GM23338 (cell line): ENCODE data around the gene GRHPR. TPM values are rescaled to one million over a fixed set of nuclear protein-coding genes. Genes with fewer than 3 reads are reported as not detected.

Experiments
- ATAC-seq: fragments of 200-7000 bp; cut with Tn5 transposase; 3 replicates; pipeline ENCODE4 v1.9.1; 2020
- DNase-seq: peaks from one replicate; pipeline ENCODE4 v3.0.0-alpha.2; 2015; ENCODE audit warnings: low spot score
- H2AFZ ChIP-seq: fragments of 200-600 bp; sonication (generic); 2 replicates; pipeline ENCODE4 v1.8.0; 2016; ENCODE audit warnings: antibody characterized with exemption, mild to moderate bottlenecking, moderate library complexity
- H3F3A ChIP-seq: fragments of 200-600 bp; sonication (generic); replicated peaks from 2 replicates; pipeline ENCODE4 v1.8.0; 2017; ENCODE audit warnings: antibody characterized with exemption, mixed run types, low read depth
- H3K27ac ChIP-seq: fragments of 200-600 bp; sonication (generic); 2 replicates; pipeline ENCODE4 v1.6.1; 2016; ENCODE audit warnings: low read depth
- H3K27me3 ChIP-seq: fragments of 200-600 bp; sonication (generic); 2 replicates; pipeline ENCODE4 v1.8.0; 2016; ENCODE audit warnings: mild to moderate bottlenecking, mixed run types, moderate library complexity; ENCODE audit not compliant: insufficient read depth
- H3K36me3 ChIP-seq: fragments of 200-600 bp; sonication (generic); 2 replicates; pipeline ENCODE4 v1.8.0; 2016; ENCODE audit warnings: mild to moderate bottlenecking; ENCODE audit not compliant: insufficient read depth
- H3K4me1 ChIP-seq: fragments of 200-600 bp; sonication (generic); 2 replicates; pipeline ENCODE4 v1.8.0; 2016; ENCODE audit warnings: mild to moderate bottlenecking, moderate library complexity; ENCODE audit not compliant: insufficient read depth
- H3K4me2 ChIP-seq: fragments of 200-600 bp; sonication (generic); 2 replicates; pipeline ENCODE4 v1.7.1; 2017; ENCODE audit warnings: mixed run types
- H3K4me3 ChIP-seq: fragments of 200-600 bp; sonication (generic); 2 replicates; pipeline ENCODE4 v1.6.1; 2016; ENCODE audit warnings: mixed run types
- H3K79me2 ChIP-seq: fragments of 200-600 bp; sonication (generic); replicated peaks from 2 replicates; pipeline ENCODE4 v1.8.0; 2017; ENCODE audit warnings: mild to moderate bottlenecking; ENCODE audit not compliant: insufficient read depth
- H3K9me2 ChIP-seq: fragments of 200-600 bp; sonication (generic); 2 replicates; pipeline ENCODE4 v1.8.0; 2017; ENCODE audit not compliant: insufficient read depth
- H4K20me1 ChIP-seq: fragments of 200-600 bp; sonication (generic); replicated peaks from 2 replicates; pipeline ENCODE4 v1.8.0; 2017; ENCODE audit warnings: mild to moderate bottlenecking; ENCODE audit not compliant: insufficient read depth
- H3K27ac Mint-ChIP-seq: 2 replicates; pipeline ENCODE4 v1.8.0; 2020; ENCODE audit warnings: inconsistent platforms, mild to moderate bottlenecking, moderate library complexity, mixed read lengths
- H3K27me3 Mint-ChIP-seq: 3 replicates; pipeline ENCODE4 v1.8.0; 2022; ENCODE audit warnings: low read depth, mild to moderate bottlenecking, moderate library complexity, mixed read lengths, inconsistent platforms; ENCODE audit not compliant: insufficient read depth, poor library complexity
- H3K36me3 Mint-ChIP-seq: 3 replicates; pipeline ENCODE4 v1.8.0; 2021; ENCODE audit warnings: low read depth, mild to moderate bottlenecking, inconsistent platforms, moderate library complexity, mixed read lengths
- H3K4me1 Mint-ChIP-seq: 3 replicates; pipeline ENCODE4 v1.8.0; 2020; ENCODE audit warnings: mild to moderate bottlenecking, inconsistent platforms, mixed read lengths
- H3K4me3 Mint-ChIP-seq: 3 replicates; pipeline ENCODE4 v1.8.0; 2021; ENCODE audit warnings: moderate library complexity, mild to moderate bottlenecking, inconsistent platforms, mixed read lengths
- H3K9me3 Mint-ChIP-seq: 3 replicates; pipeline ENCODE4 v1.8.0; 2020; ENCODE audit warnings: moderate library complexity, mild to moderate bottlenecking, inconsistent platforms, mixed read lengths
- CREB1 ChIP-seq: fragments of 250-450 bp; sonication (Bioruptor Pico); IDR thresholded peaks from 2 replicates; pipeline ENCODE4 v1.5.0; 2020; ENCODE audit warnings: low read depth, mild to moderate bottlenecking, moderate library complexity
- ETS1 ChIP-seq: IDR thresholded peaks from 2 replicates; pipeline ENCODE4 v1.6.1; 2016; ENCODE audit warnings: antibody characterized with exemption
- EZH2 ChIP-seq: fragments of 200-600 bp; sonication (generic); IDR thresholded peaks from one replicate; pipeline ENCODE4 v1.8.0; 2017; ENCODE audit warnings: antibody characterized with exemption, mild to moderate bottlenecking, low read depth; ENCODE audit not compliant: unreplicated experiment
- EZH2phosphoT487 ChIP-seq: fragments of 200-600 bp; sonication (generic); IDR thresholded peaks from one replicate; pipeline ENCODE4 v1.8.1; 2018; ENCODE audit warnings: antibody characterized with exemption; ENCODE audit not compliant: unreplicated experiment
- JUNB ChIP-seq: IDR thresholded peaks from one replicate; pipeline ENCODE4 v1.6.1; 2016; ENCODE audit warnings: antibody characterized with exemption; ENCODE audit not compliant: unreplicated experiment
- NANOG ChIP-seq: IDR thresholded peaks from 2 replicates; pipeline ENCODE4 v1.6.1; 2016; ENCODE audit warnings: antibody characterized with exemption, borderline replicate concordance
- POLR2AphosphoS5 ChIP-seq: IDR thresholded peaks from 2 replicates; pipeline ENCODE4 v1.6.1; 2016; ENCODE audit warnings: antibody characterized with exemption, low read depth
- REST ChIP-seq: IDR thresholded peaks from one replicate; pipeline ENCODE4 v1.6.1; 2018; ENCODE audit warnings: antibody characterized with exemption; ENCODE audit not compliant: unreplicated experiment
- STAT1 ChIP-seq: IDR thresholded peaks from one replicate; pipeline ENCODE4 v1.6.1; 2016; ENCODE audit warnings: antibody characterized with exemption; ENCODE audit not compliant: unreplicated experiment
- ZNF114 ChIP-seq: fragments of 250-450 bp; sonication (Bioruptor Pico); IDR thresholded peaks from 2 replicates; pipeline ENCODE4 v1.5.0; 2020; ENCODE audit warnings: mild to moderate bottlenecking, moderate library complexity
- ZNF331 ChIP-seq: fragments of 250-450 bp; sonication (Bioruptor Pico); IDR thresholded peaks from 2 replicates; pipeline ENCODE4 v1.5.0; 2020; ENCODE audit warnings: low read depth, mild to moderate bottlenecking, moderate library complexity
- ZNF462 ChIP-seq: fragments of 250-450 bp; sonication (Bioruptor Pico); IDR thresholded peaks from 2 replicates; pipeline ENCODE4 v1.5.0; 2020; ENCODE audit warnings: mild to moderate bottlenecking, moderate library complexity
- polyA plus RNA-seq: library from polyadenylated mRNA; unstranded; fragments of >200 nt; fragmentation: Nextera tagmentation; extraction: Ambion mirVana; gene quantifications from 2 replicates; pipeline ENCODE4 v1.2.1, GENCODE V29; 2016
- total RNA-seq: library from RNA; depleted of rRNA; stranded (reverse); fragments of >200 nt; shearing (Covaris generic); gene quantifications from 2 replicates; pipeline ENCODE4 v1.2.3, GENCODE V29; 2014
- TF ChIP-seq, protein P1 (sequence below), 2 experiments: fragments of 200-600 bp in 1 of 2; sonication (generic) in 1 of 2; conservative IDR thresholded peaks; 2 replicates each; pipeline versions ENCODE4 v1.5.1 to v1.6.1; 2016 to 2017; ENCODE audit warnings: antibody characterized with exemption in 2 of 2, low read depth in 2 of 2, mild to moderate bottlenecking in 2 of 2, moderate library complexity in 1 of 2

The GRHPR gene
- total and polyA plus RNA-seq, 2 experiments from 2014 or later: 69.0 to 128 TPM

DNA sequence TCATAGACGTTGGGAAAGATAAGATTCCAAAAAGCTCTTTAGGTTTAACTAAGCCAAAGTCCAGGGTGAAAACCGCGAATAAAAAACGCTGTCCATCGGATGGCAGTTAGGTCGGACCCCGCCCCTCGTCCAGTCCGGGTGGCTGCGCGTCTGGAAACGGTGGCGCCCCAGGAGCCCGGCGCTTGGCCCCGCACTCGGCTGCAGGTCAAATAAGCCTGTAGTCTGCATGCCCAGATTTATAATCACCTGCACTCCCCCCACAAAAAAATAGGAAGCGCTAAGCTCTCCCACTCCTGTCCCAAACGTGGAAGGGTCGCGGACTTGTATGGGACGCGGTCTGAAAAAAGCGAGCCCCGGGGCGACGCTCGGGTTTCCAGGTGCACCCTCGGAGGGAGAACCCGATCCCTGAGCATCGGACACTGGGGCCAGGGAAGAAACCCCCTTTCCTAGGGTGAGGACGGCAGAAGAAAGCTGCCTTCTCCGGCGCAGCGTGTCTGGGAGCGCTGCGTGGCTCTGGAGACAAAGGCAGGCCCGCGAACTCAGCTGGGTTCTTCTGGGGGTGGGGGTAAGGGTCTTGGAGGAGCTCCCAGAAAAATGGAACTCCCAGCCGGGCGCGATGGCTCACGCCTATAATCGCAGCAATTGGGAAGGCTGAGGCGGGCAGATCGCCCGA, 43.7 kb downstream of the GRHPR start:
- Mint-ChIP-seq H3K36me3 (peaks cover 8% of the 10 kb centered on the region), H3K27me3 (peaks cover 29% of the 10 kb centered on the region), H3K9me3 (no peaks in the 10 kb centered on the region), H3K4me3 (peak overlapping the region; percentile 99), H3K27ac (peak overlapping the region; percentile 100), H3K4me1 (peaks cover 28% of the 10 kb centered on the region)
- Histone ChIP-seq H3K4me2 (peak overlapping the region; percentile 77), H3K79me2 (peaks cover 35% of the 10 kb centered on the region), H3K4me1 (peaks cover 19% of the 10 kb centered on the region), H3F3A (peaks cover 14% of the 10 kb centered on the region; the same call in 1 of the 2 replicates), H3K4me3 (peak overlapping the region; percentile 74), H3K36me3 (no peaks in the 10 kb centered on the region), H3K27ac (peak overlapping the region; percentile 99), H2AFZ (no peak overlapping the region; the same call in 1 of the 2 replicates), H3K9me2 (no peaks in the 10 kb centered on the region), H4K20me1 (peaks cover 22% of the 10 kb centered on the region), H3K27me3 (no peaks in the 10 kb centered on the region)
- peak; percentile 30 for ATAC-seq
- peak; percentile 93 for DNase-seq
- TF ChIP-seq, protein P1, sequence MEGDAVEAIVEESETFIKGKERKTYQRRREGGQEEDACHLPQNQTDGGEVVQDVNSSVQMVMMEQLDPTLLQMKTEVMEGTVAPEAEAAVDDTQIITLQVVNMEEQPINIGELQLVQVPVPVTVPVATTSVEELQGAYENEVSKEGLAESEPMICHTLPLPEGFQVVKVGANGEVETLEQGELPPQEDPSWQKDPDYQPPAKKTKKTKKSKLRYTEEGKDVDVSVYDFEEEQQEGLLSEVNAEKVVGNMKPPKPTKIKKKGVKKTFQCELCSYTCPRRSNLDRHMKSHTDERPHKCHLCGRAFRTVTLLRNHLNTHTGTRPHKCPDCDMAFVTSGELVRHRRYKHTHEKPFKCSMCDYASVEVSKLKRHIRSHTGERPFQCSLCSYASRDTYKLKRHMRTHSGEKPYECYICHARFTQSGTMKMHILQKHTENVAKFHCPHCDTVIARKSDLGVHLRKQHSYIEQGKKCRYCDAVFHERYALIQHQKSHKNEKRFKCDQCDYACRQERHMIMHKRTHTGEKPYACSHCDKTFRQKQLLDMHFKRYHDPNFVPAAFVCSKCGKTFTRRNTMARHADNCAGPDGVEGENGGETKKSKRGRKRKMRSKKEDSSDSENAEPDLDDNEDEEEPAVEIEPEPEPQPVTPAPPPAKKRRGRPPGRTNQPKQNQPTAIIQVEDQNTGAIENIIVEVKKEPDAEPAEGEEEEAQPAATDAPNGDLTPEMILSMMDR (conservative IDR thresholded peaks at IDR 0.05; ENCODE audit: low read depth in 2 of 2): no peak
- no peak for TF ChIP-seq EZH2
- 0 out of 2 replicates have a peak, but pooled peaks have one; percentile 19 for TF ChIP-seq ZNF331 (CRISPR knock-in tag)
- no peak for TF ChIP-seq JUNB
- no peak for TF ChIP-seq NANOG
- TF ChIP-seq STAT1: no peak
- peak; percentile 66 for TF ChIP-seq POLR2AphosphoS5
- TF ChIP-seq ETS1: no peak
- TF ChIP-seq EZH2phosphoT487: no peak
- no peak for TF ChIP-seq ZNF462 (CRISPR knock-in tag)
- TF ChIP-seq ZNF114 (CRISPR knock-in tag): 0 out of 2 replicates have a peak, but pooled peaks have one; percentile 15
- TF ChIP-seq REST: no peak
- peak; percentile 7; the same call in 1 of the 2 replicates for TF ChIP-seq CREB1 (CRISPR knock-in tag)
